NOMO-1 treated with DMSO at 0.1 percent for 48 hours (cell line): ENCODE data around the gene TSPAN3.

Experiments
- DNase-seq: peaks from one replicate; lab custom pipeline; 2025; ENCODE audit not compliant: unreplicated experiment; lab: John Stamatoyannopoulos, UW

Gene TSPAN3

DNA sequence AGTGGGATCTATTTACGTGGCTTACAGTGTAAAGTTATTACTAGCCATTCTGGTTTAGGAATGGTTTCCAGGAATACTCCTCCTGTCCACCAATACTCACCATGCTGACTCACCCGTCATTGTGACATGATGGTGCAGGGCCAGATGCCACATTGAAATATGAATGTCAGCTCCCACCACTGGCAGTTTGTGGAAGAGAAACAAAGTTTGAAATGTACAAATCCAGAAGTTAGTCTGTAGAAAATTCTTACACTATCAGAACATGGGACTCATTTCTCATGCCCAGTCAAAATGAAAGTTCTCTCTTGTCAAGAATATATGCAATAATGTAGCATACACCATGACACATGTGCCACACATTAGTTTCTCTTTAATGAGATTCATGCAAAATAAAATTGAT is 14.4 kb upstream of the TSPAN3 start:
- peak; percentile 29 for DNase-seq

DNA sequence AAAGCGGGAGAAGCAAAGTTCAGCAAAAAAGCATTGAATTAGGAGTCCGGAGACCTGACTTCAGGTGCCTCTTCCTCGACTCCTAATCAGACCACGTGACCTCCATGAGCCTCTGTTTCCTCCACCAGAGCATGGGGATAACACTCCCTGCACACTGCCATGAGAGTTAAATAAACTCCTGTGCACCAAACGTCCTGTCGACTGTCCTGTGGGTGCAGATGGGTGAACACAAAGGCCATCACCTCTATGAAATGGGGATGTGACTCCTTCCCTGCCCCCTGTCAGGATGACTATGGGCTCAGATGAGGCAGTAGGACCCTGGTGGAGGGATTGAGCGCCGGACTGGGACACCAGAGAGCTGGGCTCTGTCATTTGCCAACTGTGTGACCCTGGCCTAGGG is 13.5 kb upstream of the TSPAN3 start:
- no peak for DNase-seq

GRCh38 chr15:77083381-77084160 is 12.7 kb upstream of the TSPAN3 start:
- DNase-seq: peak; percentile 69

DNA sequence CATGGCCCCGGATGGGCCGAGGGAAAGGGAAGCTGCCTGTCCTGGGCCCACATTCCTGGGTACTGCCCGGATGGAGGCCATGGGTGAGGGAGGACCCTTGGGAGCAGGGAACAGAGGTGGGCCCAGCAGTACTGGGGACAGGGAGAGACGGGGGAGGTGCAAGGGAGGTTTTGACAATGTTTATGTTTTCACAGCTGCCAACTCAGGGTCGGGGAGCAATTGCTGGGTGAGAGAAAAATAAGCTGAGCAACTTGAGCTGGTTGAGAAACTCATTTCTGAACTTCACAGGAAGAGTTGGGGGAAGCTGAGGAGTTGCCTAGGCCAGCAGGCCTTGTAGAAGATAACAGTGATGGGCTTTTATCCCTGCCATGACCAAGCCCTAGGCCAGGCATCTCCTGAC is 11.1 kb upstream of the TSPAN3 start:
- no peak for DNase-seq

- no peak for DNase-seq
These were observed 5.5 kb upstream of the TSPAN3 start for GRCh38 chr15:77076323-77076915.

DNA sequence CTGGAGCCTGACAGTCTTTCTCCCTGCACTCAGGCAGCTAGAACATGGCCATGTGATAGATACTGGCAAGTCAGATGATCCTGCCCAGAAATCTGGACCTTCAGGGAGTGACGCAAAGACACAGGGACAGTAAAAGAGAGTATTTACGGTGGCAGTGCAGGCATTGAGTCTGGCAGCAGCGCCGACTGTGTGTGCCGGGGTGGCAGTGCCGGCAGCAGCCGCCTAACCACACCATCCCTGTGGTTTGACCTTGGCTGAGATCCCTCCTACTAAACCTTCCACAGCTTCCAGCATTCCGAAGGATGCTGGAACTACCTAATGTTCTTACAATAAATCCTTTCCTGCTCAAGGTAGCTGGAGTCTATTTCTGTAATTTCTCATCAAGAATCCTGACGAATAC is 4.6 kb upstream of the TSPAN3 start:
- no peak for DNase-seq

DNA sequence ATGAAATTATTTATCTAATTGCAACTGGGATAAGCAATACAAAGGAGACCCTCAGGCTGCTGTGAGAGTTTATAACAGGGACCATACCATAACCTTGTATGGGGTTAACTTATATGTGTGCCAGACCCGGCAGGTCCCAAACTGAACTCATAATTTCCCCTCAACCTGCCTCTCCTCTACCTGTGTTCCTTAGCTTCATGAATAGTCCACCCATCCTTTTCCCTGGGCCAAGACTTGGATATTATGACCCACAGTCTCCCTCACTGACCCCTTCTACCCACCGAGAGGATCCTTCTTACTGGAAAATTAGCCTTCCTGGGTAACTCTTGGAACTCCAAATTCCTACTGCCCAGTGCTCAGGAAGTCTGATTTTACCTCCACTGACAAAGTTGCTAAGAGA is 3.4 kb upstream of the TSPAN3 start:
- no peak for DNase-seq

DNA sequence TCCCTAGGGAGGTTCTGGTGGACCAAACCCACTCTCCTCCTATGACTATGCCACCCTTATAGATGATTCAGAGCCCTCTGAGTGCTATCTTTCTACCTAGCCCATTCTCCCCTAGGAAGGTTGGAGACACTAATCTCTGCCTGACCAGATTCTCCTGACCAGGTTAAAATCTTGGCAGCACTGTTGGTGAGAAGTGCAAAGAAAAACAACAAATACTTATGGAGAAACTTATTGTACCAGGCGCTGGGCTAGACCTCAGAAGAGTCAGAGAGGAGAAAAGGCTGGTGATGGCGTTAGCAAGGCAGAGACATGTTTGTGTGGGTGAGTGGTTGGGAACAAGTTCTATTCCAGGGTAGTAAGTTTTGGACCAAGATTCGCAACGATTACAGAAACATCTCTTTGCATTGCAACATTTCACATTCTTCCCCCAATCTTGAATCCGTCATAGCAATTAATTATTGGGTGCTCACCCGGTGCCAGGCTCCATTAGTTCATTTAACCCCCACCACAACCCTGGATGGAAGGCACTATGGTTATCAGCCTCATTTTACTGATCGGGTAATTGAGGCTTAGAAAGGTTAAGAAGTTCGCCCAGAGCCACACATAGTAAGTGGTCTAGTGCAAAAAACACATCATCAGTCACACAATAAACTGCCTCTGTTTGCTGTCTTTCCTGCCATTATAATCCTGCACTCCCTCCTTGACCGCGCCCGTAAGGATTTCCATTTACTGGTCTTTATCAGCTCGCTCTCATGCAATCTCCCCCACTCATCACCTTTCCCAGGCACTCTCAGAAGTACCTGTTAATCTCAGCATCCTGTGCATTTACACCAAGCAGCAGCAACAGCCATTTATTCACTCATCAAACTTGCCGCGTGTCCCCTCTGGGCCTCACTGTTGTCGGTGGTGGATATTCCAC is 655 bp upstream of the TSPAN3 start:
- no peak for DNase-seq

GRCh38 chr15:77070180-77070494 is 772 bp downstream of the TSPAN3 start:
- peak; percentile 32 for DNase-seq

DNA sequence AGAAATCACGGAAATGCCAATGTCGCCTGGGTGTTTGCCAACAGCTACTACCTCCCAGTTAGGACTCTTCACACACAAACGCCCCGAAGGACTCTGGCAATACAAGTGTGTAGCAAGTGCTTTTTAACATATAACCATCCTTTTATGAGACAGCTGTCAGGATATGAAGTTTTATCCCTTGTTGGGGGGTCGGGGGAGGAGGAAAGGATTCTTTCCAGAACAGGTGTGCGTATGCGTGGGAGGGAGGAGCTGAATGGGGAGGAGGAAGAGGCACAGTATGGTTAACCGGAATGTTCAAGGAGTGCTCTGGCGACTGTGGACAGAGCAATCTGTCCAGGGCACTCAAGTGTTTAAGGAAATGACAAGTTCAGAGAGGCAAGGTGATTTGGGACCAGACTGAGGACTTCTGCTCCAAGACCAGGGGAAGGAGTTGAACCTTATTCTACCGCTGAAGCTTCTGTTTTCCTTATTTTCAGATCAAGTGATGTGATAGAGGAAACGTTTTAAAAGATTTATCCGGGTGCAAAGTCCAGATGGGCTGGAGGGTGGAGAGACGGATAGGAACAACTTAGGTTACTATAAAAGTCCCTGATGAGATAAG is 1.3 kb downstream of the TSPAN3 start:
- no peak for DNase-seq

DNA sequence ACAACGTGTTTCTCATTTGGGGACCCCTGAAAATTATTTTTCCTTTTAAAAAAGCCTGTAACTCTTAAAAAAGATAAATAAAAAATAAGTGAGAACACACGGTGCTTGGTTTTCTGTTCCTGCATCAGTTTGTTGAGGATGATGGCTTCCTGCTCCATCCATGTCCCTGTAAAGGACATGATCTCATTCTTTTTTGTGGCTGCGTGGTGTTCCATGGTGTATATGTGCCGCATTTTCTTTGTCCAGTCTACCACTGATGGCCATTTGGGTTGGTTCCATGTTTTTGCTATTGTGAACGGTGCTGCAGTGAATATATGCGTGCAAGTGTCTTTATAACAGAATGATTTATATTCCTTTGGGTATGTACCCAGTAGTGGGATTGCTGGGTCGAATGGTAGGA is 2.3 kb downstream of the TSPAN3 start:
- DNase-seq: no peak

- peak; percentile 78 for DNase-seq
These were observed 3.1 kb downstream of the TSPAN3 start for GRCh38 chr15:77067691-77068367.

DNA sequence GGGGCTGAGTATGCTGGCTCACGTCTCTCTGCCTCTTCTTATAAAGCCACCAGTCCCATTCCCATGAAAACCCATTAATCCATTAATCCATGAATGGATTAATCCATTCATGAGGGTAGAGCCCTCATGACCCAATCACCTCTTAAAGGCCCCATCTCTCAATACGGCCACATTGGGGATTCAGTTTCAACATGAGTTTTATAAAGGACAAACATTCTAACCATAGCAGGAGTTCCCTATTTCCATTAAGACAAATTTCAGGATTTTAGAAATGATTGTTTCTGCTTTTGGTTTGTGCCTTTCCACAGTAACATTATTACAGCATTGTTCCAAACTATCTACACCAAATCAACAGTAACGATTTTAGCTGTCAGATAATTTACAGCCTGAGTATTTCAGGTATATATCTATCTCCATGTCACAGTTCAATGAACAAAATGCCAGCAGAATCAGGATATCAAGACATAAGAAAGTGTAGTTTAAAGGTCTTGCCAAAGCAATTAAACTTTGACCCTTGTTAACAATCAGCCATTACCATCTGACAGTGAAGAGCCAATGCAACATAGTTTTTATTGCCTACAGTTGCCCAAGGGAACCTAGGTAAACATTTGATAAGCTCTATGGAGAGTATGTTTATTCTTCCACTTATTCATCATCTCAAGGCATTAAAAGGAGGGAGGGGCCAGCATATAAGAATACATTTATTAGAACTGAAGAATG is 3.8 kb downstream of the TSPAN3 start:
- DNase-seq: no peak

GRCh38 chr15:77064539-77065308 is 6.2 kb downstream of the TSPAN3 start:
- DNase-seq: no peak

- no peak for DNase-seq
These were observed 6.8 kb downstream of the TSPAN3 start for GRCh38 chr15:77064063-77064462.

GRCh38 chr15:77063249-77063648 is 7.7 kb downstream of the TSPAN3 start:
- no peak for DNase-seq

- no peak for DNase-seq
These were observed 10.4 kb downstream of the TSPAN3 start for GRCh38 chr15:77060546-77060945.

DNA sequence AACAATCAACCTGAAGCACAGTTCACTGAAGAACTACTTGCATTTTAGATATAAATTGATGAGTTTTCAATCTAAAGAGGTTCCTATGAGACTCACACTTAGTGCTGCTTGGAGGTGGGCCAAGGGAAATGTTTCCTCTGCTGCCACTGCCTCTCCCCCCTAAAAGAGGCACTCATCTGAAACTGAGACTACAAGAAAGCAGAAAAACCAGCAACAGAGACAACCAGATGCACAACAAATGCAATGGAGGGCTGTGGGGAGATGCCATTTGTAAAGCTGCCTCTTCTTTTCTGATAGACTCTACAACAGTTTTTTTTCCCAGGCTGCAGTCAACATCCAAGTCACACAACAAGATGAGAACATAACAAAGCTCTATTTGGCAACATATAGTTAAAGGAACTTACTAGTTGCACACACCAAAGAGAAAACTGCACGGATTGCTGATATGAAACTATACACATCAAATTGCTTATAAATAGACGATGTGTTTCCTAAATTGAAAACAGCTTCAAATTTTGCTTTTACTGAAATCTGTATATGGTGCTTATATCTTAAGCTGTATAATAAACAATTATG is 11.0 kb downstream of the TSPAN3 start:
- DNase-seq: no peak

DNA sequence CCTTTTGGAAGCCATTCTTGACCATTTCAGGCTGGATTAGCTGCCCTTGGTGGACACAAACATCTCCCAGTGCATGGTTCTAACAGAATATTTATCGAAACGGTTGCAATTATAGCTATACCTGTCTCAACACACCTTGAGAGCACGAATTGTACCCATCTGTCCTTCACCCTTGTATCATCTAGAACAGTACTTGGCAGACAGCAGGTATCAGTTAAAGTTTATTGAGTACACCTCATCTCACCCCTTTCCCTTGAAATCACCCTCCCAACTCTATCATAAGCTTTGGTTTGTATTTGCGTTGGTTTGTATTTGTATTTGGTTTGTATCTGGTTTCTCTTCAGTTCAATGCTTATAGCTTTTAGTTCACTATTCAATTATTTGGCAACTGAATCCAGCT is 12.4 kb downstream of the TSPAN3 start:
- DNase-seq: no peak
